Testis (tissue), 2 donors: ENCODE data around the gene LIF.

ENCODE experiments used
- POLR2A ChIP-seq: fragments of 450-650 bp; IDR thresholded peaks from one replicate; pipeline ENCODE4 v1.6.1; 2017; ENCODE audit warnings: antibody characterized with exemption, mild to moderate bottlenecking, moderate library complexity
- TF ChIP-seq, protein P1 (sequence below), 3 experiments: fragments of 450-650 bp in 2 of 3; fragments of 200-600 bp in 1 of 3; sonication (generic) in 1 of 3; IDR thresholded peaks; one replicate each; pipeline ENCODE4 v1.5.1; 2016 to 2019; ENCODE audit warnings: antibody characterized with exemption in 3 of 3, mild to moderate bottlenecking in 2 of 3, moderate library complexity in 1 of 3

DNA sequence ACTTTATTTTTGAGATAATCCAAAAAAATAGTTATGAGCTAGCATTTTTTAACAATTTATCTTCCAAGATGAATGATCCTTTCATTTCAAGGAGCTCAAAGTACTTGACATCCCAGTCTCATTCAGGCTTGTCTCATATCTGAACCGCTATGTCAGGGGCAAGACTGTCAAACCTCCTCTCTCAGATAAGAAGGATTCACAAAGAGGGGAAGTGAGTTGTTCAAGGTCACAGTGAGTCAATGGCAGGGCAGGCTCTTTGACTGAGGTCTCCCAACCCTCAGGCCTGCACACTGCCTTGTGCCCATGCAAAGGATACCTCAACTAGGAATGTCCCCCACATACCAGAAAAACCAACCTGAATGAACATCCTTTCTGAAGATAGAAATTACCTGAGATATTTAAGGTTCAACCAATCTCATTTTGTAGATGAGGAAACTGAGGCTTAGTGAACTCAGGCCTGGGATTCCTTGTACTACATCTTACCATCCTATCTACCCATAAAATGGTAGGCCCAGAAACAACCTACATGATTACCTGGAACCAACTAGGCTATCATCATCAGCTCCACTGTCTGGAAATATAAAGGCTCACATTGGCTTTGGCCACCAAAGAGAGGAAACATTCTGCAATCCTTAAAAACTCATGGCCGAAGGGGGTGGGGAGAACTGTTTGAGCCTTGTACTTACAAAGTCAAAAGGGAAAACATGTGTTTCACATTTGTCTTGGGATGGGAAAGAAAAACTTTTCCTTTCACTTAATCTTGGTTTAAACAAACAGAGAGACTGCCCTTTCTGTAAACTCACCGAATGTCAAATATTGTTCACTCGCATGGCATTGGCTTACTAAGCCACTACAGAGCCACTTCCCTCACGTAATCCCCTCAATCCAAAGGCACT lies 51.1 kb downstream of the LIF start:
- TF ChIP-seq, protein P1, sequence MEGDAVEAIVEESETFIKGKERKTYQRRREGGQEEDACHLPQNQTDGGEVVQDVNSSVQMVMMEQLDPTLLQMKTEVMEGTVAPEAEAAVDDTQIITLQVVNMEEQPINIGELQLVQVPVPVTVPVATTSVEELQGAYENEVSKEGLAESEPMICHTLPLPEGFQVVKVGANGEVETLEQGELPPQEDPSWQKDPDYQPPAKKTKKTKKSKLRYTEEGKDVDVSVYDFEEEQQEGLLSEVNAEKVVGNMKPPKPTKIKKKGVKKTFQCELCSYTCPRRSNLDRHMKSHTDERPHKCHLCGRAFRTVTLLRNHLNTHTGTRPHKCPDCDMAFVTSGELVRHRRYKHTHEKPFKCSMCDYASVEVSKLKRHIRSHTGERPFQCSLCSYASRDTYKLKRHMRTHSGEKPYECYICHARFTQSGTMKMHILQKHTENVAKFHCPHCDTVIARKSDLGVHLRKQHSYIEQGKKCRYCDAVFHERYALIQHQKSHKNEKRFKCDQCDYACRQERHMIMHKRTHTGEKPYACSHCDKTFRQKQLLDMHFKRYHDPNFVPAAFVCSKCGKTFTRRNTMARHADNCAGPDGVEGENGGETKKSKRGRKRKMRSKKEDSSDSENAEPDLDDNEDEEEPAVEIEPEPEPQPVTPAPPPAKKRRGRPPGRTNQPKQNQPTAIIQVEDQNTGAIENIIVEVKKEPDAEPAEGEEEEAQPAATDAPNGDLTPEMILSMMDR (IDR thresholded peaks at IDR 0.05), result no peak
- no peak for TF ChIP-seq POLR2A
